Stimulated activated CD4-positive, alpha-beta T cell treated with anti-CD3 and anti-CD28 coated beads, Interleukin-4, amount 100 ng/mL, for 4 hours (primary cell): ENCODE results near the gene ADORA2A.
A peak's percentile ranks its signal among the peaks of the same experiment; 100 is the strongest.

Source experiments
- DNase-seq, 2 experiments: peaks; one replicate each; pipeline ENCODE4 v3.0.0-alpha.2; 2020

ADORA2A gene

DNA sequence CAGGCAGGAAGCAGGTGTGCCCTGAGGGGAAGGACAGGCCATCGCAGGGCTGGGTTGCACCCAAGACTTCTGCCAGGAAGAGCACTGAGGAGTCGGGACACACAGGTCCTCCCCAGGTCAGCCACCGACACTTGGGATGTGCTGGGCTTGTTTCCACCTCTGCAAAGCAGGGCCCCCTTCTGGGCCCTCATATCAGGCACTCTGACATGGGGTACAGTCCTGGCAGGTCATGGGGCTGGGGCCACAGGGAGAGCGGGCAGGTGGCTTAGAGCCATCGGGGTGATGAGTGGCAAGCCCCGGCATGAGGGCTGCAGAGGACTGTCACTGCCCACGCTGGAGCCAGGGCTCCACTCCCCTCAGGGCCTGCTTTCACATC, 7.9 kb upstream of the ADORA2A start:
- DNase-seq: no peak

DNA sequence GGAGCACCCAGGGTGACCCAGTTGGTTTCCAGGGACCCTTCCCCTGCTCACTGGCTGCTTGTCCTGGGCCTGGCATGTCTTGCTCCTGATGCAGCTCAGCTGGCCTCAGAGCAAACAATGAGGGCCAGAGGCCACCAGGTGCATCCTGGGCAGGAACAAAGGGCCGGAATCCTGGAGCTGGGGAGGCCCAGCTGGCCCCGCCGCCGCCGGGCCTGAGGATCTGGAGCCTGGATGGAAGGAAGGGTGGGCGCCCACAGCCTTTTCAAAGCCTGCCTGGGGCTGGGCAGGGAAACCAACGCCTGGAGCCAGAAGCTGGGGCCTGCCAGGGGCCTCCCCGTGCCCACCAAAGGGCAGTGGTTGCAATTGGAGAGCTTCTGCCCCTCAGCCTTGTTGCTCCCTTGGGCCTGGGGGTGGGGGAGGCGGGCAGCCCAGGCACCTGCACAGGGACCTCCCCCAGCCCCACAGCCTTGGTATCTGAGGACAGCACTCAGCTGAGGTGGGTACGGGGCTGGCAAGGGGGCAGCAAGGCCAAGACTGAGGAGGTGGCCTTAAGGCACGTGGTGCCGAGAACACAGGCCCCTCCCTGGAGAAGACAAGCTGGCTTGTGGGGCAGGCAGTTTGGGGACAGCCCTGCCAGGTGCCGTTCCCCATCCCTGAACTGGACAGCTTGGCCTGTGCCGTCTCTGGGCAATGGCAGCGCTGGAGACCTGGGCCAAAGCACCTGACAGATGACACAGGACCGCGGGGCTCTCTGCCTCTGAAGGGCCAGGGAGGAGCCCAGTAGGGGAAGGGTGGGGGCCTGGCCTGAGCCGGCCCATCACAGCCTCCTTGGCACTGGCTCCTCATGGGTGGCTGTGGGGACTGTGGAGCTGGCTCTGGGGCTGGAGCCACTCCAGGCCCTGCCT, 7.1 kb upstream of the ADORA2A start:
- no peak for DNase-seq

DNA sequence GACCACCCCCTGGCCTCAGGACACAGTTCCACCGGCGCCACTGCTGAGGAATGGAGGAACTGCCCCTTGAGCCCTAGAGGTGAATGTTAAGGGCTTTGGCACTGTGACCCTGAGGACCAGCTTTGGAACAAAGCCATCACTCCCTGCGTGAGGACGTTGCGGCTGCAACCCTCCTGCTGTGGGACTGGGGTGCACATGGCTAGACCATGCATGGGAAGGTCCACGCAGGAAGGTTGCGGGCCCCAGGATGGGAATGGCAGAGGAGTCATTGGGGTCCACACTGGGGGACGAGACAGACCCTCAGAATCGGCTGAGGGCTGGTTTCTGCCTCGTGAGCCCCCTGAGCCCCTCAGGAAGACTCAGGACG, 6.4 kb upstream of the ADORA2A start:
- no peak for DNase-seq

DNA sequence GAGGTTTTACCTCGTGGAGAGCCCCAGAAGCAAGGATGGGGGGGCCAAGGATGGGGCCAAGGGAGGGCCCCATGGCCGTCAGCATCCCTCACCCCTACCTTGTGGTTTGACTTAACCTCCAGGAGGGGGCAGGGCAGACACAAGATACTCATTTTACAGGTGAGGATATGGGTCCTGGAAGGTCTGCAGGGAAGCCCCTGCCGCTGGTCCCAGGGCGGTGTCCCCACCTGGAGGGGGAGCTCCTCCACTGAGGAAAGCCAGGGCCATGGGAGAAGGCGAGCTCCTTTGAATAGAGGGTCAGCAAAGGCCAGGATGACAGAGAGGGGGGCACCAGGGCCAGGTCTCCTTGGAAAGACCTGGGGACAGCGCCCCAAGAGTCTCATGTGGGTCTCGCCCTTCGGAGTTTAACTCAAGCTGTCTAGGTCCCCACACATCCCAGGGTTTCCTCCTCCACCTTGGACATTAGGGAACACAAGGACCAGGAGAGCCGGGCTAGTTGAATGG, 5.9 kb upstream of the ADORA2A start:
- peak in 1 of 2 experiments; percentile 40 for DNase-seq

DNA sequence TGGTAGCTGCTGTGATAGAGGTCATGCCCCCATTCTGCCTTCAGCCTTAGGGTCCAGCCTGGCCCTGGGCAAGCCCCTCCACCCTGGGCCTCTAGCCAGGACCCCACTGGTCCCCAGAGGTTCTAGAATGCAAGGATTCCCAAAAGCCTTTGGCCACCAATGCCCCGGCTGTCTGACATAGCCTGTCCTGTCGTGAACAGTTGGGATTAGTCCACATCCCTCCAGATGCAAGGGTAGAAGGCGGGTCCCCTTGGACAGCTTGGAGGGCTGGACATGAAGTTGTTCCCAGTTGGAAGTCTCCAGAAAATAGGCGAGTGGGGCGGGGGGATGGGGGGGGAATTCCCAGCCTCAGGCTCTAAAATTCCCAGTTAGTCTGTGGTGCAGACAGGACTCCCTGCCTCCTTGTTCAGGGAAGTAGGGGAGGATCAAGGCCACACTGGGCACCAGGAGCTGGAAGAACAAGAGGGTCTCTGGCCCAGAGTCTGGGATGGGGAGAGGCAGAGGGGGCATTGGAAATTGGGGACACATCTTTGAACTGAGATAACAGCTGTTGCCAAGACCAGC, 5.2 kb upstream of the ADORA2A start:
- DNase-seq: no peak

DNA sequence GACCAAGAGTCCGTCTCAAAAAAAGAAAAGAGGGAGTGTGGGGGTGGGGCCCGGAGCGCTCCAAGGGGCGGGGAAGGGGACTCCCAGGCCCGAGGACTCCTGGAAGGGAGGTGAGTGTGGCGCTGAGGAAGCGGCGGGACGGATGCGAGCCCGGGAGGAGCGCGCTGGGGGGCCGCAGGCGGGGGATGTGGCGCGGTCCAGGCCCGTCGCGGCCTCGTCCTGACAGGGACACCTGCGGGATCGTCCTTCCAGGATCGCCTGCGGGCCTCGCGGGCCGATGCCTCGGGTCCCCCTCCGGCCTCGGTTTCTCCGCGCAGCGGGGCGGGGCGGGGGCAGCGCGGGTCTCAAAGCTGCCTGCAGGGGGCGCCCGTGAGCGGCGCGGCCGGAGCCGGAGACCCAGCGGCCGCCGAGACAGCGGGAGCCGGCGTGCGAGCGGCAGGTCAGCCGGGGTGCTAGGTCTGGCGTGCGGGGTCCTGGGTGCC, 3.8 kb upstream of the ADORA2A start:
- peak; percentile 49 to 72 for DNase-seq

DNA sequence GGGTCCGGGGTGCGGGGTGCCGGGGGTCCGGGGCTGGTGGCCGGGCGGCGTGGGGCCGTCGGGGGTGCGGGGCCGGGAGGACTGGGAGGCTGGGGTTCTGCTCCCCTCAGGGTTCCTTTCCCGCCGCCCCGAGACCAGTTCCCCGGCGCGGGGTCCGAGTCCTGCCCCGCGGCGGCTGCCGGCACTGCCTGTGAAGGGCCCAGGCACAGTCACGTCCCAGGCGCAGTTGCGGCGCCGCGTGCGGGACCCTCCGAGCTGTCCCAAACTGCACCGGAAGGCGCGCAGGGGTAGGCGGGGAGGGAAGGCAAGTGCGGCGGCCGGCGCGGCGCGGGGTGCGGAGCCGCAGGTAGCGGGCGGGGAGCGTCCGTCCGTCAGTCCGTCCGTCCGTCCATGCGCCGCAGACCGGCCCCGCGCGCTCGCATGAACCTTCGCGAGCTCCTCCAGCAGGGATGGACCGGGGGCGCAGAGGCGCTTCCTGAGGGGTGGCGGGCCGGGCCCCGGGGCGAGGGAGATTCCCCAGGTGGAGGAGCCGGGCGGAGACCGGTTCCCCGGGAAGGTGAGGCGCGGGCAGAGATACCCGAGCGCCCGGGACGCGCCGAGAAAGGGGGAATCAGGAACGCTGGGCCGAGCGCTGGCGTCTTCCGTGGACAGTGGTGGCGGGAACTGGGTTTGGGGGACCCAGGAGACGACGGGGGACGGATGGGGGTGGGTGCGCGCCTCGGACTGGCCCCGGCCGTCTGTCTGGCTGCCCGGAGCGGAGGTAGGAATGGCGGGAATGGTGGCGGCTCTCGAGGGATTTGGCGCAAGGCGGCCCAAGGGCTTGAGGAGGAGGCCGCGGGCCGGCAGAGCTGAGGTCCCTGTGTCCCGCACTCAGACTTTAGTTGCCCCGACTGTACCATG, 3.1 kb upstream of the ADORA2A start:
- peak; percentile 38 to 57 for DNase-seq

DNA sequence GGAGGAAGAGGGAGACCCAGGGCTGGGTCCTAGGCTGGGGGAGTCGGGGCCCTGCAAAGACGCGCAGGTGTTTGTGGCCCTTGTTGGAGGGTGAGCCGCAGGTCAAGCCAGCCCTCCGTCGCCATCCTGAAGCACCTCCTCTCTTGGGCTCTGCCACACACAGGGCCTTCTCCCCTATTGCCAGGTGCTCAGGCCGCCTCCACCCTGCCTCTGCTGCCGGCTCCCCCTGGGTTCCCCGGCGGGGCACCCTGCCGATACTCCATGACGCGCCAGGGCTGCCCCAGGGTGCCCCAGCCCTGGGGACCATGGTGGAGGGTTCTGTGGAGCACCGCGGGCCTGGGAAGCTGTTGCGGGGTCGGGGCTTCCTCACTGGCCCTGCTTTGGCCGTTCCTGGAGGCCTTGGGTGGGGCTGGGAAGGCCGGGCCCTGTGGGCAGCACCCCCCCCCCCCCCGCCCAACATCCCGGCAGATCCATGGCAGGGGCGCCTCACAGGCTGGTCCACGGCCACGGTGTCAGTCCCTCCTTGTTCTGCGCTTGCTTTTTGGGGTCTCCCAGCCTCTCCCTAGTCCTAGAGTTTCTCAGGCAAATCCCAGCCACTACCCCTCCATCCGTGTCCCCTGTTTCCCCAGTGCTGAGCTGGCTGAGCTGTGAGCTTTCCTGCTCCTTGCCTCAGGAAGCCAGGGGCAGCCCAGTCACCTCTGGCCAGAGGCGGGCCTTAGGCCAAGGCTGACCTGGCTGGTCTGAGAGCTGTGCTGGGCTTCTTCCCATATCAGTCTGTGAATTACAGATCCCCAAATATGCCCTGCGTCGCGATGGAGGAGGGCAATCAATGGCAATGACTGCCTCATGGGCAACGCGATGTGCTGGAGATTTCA, 2.3 kb upstream of the ADORA2A start:
- no peak for DNase-seq

DNA sequence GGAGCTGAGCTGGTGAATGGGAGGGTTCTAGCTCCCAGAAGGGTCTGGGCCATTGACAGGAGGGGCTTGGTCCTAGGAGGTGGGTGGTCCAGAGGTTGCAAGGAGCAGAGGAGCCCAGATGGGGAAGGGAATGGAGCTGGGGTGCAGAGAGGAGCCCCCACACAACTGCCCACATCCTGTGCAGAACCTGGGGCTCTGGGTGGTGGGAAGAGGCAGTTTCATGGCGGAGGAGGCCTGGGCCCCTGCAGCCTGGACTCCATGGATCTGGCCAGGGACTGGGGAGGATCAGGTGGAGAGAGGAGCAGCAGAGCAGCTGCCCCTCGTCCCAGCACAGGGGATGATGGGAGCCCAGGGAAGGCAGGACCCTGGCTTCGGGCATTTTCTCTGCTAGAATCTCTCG, 963 bp upstream of the ADORA2A start:
- DNase-seq: no peak

DNA sequence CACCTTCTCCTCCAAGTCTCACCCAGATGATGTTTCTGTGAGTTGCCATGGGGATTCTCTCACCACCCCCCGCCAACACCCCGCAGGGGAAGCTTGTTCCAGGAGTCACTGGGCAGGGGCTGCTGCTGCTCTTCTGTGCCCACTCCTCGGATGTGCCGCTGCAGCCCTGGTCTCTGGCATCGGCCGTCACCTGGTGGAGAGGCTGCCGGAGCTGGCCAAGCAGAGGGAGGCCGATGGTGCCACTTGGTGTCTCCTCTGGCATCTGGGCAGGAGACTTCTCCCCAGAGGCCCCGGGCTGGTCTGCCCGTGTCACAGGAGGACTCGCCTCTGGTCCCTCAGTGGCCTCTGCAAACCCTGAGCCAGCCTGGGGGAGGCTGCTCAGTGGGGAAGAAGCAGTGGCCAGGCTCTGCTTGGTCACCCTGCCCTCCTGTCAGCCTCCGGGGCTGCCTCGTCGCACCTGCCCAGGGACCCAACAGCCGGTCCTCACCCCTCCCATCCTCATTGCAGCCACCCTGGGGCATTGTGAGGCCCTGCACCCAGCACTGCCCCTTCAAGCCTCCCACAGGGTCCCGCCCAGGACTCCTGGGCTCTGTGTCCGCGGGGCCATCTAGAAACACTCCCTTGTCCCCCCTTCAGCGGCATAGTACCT, 424 bp upstream of the ADORA2A start:
- no peak for DNase-seq

DNA sequence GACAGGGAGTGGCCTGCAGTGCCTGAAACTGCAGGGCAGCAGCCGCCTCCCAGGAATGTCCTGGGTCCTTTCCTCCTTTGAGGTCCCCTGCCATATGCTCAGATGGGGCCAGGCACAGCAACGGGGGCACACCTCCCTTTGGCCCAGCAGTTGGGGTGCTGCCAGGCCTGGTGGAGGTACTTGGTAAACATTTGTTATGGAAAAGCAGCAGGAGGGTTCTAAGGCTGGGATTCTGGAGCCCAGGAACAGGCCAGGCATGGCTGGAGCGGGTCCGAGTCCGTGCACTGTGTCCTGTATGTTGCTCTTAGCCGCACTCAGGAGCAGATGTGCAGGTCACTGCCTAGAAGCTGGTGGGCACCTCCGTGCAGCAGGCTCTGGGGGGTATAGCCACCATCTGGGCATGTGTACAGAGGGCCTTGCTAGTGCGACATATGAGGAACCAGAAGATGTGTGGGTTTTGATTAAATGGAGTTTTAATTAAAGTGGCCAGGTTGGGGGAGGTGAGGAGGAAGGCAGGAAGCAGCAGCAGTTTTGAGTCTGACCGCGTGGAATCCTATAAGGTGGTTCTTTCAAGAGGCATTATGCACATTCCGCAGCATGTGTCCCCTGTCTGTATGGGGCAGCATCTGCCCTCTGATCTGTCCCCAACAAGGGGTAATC, 1.5 kb downstream of the ADORA2A start:
- DNase-seq: no peak

DNA sequence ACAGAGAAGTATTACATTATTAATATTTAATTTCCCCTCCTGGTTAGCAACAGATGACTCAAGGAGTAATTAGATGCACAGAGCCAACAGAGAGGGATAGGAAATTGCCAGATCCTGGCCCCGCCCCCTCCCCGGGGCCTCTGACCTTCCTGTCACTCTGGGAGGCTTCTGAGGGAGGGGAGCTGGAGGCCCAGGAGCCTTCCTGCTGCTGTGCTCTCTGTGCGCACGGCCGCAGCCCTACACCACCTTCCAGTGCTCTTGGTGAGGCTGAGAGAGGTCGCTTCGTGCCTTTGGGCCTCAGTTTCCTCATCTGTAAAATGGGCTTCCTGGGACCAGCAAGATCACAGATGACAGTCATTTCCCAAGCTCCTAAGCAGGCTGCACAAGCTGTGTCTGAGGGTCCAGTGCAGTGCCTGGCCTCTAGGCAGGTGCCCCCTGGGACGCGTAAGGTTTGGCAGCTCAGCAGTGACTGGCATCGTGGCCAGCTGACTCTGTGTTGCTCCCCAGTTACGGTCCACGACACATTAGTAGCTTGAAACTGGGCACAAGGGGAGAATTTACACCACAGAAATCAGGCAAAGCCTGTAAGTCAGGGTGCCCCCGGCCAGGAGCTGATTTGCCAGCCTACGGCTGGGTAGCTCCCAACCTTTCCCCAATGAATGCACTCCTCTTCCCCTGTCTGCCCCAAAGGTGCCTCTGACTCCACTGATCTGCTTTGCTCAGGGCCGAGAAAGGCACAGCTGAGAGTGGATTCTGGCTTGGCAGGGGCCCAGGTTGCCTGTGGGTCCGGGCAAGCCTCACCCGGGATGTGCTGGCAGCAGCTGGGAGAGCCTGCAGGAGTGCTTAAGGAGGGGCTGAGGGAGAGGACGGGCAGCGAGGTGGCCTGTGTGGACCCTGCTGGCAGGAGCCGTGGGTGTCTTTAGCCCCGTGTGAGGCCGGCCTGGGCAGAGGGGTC, 2.3 kb downstream of the ADORA2A start:
- peak; percentile 62 to 63 for DNase-seq

DNA sequence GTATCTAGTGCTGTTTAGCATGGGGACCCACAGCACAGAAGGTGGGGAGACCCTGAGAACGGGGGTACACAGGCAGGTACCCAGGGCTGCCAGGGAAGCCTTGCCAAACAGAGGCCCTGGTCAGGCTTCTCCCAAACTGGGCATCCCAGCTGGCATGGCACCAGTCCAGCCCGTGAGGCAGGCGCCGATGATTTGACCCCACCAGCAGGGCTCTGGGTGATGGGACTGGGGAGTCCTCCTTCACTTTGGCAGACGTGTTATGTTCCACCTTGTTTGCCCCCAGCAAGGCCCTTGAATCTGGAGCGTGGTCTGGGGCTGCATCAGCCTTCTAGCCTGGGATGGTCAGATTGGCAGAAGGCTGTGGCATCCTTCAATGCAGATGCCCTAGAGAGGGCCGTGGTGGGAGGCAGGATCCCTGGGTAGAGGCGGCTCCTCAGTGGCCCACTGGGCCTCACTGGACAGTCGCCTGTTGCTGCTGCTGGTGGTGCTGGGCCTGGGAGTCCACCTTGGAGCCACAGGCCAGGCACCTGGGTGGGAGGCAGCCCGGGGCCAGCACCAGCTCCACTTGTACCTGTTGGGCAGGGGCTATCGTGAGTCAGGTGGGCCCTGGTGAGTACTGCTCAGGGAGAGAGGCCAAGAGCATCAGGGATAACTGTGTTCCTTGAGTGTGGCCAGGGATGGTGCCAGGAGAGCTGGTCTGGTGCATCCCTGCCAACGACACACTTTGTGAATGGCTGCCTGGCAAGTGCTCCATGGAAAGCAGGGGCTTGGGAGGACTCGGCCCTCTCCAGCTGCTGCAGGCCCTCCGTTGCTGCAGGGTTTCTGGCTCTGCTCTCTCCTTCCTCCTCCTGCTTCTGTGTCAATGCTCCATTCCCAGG, 3.3 kb downstream of the ADORA2A start:
- DNase-seq: no peak

DNA sequence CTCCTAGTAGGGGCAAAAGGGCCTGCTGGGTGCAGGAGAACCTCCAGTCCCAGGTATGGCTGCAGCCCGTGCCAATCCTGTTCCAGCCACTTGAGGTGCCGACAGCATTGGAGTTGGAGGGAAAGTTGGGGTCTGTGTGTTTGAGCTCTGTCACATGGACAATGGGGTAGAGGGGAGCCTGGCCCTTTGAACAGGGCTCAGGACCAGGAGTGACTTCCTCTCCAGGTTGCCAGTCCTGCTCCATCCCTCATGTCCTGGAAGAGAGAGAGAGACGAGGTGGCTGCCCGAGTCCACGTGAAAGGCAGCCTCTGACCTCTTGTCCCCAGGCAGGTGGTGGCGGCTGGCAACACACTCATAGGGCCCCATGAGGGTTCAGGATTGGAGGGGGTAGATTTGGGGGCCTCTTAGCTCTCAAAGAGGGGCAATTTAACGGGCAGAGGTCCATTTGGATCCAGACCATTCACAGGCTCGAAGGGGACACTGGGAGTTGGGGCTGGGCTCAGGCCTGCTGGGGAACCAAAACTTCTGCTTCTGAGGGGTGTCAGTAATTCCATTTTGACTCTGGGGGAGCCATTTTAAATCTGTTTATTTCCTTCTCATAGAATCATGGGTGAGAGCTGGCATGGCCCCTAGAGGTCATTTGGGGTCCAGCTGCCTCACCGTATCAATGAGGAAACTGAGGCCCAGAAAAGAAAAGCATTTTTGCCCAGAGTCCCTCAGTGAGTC, 4.1 kb downstream of the ADORA2A start:
- DNase-seq: no peak

DNA sequence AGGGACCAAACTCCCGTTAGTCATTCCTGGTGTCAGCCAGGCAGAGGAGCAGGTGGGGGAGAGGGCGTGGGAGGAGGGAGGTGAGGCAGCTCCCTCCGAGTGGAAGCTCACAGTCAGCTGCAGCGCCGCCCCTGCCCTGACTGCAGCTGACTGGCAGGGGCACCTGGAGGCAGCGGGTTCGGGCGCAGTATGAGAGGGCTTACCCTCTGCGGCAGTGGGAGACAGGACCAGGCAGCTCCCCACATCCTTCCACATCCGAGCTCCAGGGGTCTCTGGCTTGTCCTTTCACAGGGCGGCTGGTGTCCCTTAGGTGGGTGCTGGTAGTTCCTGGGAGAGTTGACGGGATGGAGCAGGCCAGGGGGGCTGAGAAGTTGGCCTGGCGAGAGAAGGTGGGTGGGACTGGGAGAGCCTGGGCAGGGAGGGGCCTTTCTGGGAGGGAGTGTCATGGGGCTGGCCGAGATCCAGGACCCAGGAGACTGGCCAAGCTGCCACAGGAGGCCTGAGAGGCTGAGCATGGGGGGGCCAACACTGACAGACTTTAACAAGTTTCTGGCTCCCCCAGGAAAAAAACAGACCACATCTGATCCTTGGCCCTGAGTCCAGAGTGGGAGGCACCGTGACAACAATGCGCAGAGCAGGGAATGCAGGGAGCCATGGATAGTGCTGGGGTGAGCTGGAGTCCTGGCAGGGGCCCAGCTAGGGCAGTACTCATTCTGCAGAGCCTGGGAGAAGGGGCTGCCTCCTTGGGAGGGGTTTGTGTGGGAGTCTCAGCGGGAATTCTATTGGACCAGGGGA, 4.9 kb downstream of the ADORA2A start:
- peak; percentile 33 to 74 for DNase-seq

DNA sequence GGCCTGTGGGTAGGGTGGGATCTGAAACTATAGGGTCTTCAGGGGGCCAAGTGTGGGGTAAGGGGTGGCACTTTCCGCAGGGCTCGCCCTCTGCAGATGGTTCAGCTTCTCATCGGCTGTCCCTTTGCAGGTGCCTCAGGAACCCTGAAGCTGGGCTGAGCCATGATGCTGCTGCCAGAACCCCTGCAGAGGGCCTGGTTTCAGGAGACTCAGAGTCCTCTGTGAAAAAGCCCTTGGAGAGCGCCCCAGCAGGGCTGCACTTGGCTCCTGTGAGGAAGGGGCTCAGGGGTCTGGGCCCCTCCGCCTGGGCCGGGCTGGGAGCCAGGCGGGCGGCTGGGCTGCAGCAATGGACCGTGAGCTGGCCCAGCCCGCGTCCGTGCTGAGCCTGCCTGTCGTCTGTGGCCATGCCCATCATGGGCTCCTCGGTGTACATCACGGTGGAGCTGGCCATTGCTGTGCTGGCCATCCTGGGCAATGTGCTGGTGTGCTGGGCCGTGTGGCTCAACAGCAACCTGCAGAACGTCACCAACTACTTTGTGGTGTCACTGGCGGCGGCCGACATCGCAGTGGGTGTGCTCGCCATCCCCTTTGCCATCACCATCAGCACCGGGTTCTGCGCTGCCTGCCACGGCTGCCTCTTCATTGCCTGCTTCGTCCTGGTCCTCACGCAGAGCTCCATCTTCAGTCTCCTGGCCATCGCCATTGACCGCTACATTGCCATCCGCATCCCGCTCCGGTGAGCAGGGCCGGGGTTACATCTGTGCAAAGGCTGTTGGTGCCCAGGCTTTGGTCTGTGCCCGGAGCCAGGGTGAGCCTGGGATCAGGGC, 5.8 kb downstream of the ADORA2A start:
- DNase-seq: no peak
